OCI-LY7 (cell line): ENCODE measurements around the gene GNE. TPM values are rescaled to one million over a fixed set of nuclear protein-coding genes. Genes with fewer than 3 reads are reported as not detected.
"Not testable (repeated sequence)": the region's sequence is repeated elsewhere in the genome, so short reads cannot be mapped to it uniquely, and the experiment has no call there.

Experiments
- BruUV-seq: library from RNA; stranded (reverse); fragments of 400-500 nt; replicated peaks from 2 replicates; lab custom pipeline; 2021; lab: Mats Ljungman, UMichigan
- CTCF ChIA-PET: fragments of 300-600 bp; sonication (Branson Sonifier 250); formaldehyde crosslinking; loops from one replicate; lab custom pipeline; 2022; ENCODE audit warnings: antibody characterized with exemption; ENCODE audit not compliant: unreplicated experiment; lab: Charles Lee
- POLR2A ChIA-PET: fragments of 300-600 bp; sonication (Branson Sonifier 250); formaldehyde crosslinking; loops from one replicate; lab custom pipeline; 2022; ENCODE audit warnings: antibody characterized with exemption; lab: Charles Lee
- DNase-seq: peaks from one replicate; pipeline ENCODE4 v3.0.0-alpha.2; 2015; ENCODE audit warnings: low spot score
- H2AFZ ChIP-seq: fragments of 200-600 bp; sonication (generic), shearing (Covaris generic); 2 replicates; pipeline ENCODE4 v1.6.1; 2014; ENCODE audit warnings: mild to moderate bottlenecking, antibody characterized with exemption, low read length, moderate library complexity
- H3K27ac ChIP-seq: fragments of 200-600 bp; sonication (generic); 2 replicates; pipeline ENCODE4 v1.5.1; 2014; ENCODE audit warnings: mixed run types, low read depth, mild to moderate bottlenecking, moderate library complexity, low read length, inconsistent platforms; ENCODE audit not compliant: poor library complexity, severe bottlenecking
- H3K36me3 ChIP-seq: fragments of 200-600 bp; sonication (generic); 2 replicates; pipeline ENCODE4 v1.6.1; 2014; ENCODE audit warnings: mild to moderate bottlenecking, antibody characterized with exemption, low read length, moderate library complexity, mixed read lengths; ENCODE audit not compliant: insufficient read depth
- H3K4me1 ChIP-seq: fragments of 200-600 bp; sonication (generic); 2 replicates; pipeline ENCODE4 v1.5.1; 2014; ENCODE audit warnings: mild to moderate bottlenecking, low read length; ENCODE audit not compliant: insufficient read depth, poor library complexity, severe bottlenecking
- H3K4me2 ChIP-seq: fragments of 200-600 bp; sonication (generic); 2 replicates; pipeline ENCODE4 v1.6.1; 2014; ENCODE audit warnings: mild to moderate bottlenecking, low read length
- H3K4me3 ChIP-seq: fragments of 200-600 bp; sonication (generic); 2 replicates; pipeline ENCODE4 v1.5.1; 2014; ENCODE audit warnings: mild to moderate bottlenecking, low read depth, low read length; ENCODE audit not compliant: poor library complexity, severe bottlenecking
- H3K79me2 ChIP-seq: fragments of 200-600 bp; sonication (generic); 2 replicates; pipeline ENCODE4 v1.6.1; 2016; ENCODE audit warnings: low read depth, mild to moderate bottlenecking, low read length, moderate library complexity, mixed read lengths; ENCODE audit not compliant: insufficient read depth
- H3K9me2 ChIP-seq: fragments of 200-600 bp; sonication (generic); 2 replicates; pipeline ENCODE4 v1.6.1; 2016; ENCODE audit warnings: mild to moderate bottlenecking, low read length, mixed read lengths; ENCODE audit not compliant: insufficient read depth
- H3K9me3 ChIP-seq: fragments of 200-600 bp; sonication (generic); 2 replicates; pipeline ENCODE4 v1.6.1; 2014; ENCODE audit warnings: mild to moderate bottlenecking, mixed run types, low read length, mixed read lengths
- H4K20me1 ChIP-seq: fragments of 200-600 bp; sonication (generic); 2 replicates; pipeline ENCODE4 v1.6.1; 2014; ENCODE audit warnings: mild to moderate bottlenecking, antibody characterized with exemption, low read length, moderate library complexity, mixed read lengths; ENCODE audit not compliant: insufficient read depth
- CTCF ChIP-seq: fragments of 200-600 bp; sonication (generic); conservative IDR thresholded peaks from 2 replicates; pipeline ENCODE4 v1.5.1; 2014; ENCODE audit warnings: mild to moderate bottlenecking, antibody characterized with exemption, low read length, moderate library complexity, mixed read lengths
- EZH2phosphoT487 ChIP-seq: fragments of 200-600 bp; sonication (generic); IDR thresholded peaks from 2 replicates; pipeline ENCODE4 v1.6.1; 2018; ENCODE audit warnings: low read depth, borderline replicate concordance, mild to moderate bottlenecking, mixed run types, antibody characterized with exemption, low read length, moderate library complexity, mixed read lengths
- intact Hi-C: fragments of 100-400 bp; cut with micrococcal nuclease; formaldehyde crosslinking; loops from one replicate; pipeline ENCODE4 v1.10.0; 2022; ENCODE audit not compliant: unreplicated experiment
- total RNA-seq, 2 experiments: library from RNA; depleted of rRNA in 1 of 2; stranded (reverse); fragments of >200 nt in 1 of 2; shearing (Covaris generic) in 1 of 2; gene quantifications; 2 replicates each; pipeline ENCODE4 v1.2.3, GENCODE V29; 2014 to 2022

GNE gene
- total RNA-seq, 2 experiments from 2014 or later, result 15.5 to 27.7 TPM

- Histone ChIP-seq H3K9me3 (no peaks in the 10 kb centered on the region), H4K20me1 (no peaks in the 10 kb centered on the region), H3K27ac (no peak overlapping the region), H3K4me2 (no peak overlapping the region), H3K36me3 (no peaks in the 10 kb centered on the region), H3K4me3 (no peak overlapping the region), H3K9me2 (no peaks in the 10 kb centered on the region), H3K79me2 (no peaks in the 10 kb centered on the region), H2AFZ (no peak overlapping the region), H3K4me1 (peaks cover 1% of the 10 kb centered on the region)
- POLR2A ChIA-PET, result interaction anchor here (0.8 kb wide), 1 partner anchor 8 kb away, joined by 4 read pairs; no protein-coding TSS in a partner anchor
- intact Hi-C loops, result no loop called here
- CTCF ChIA-PET, result no interaction called here
- no peak for TF ChIP-seq EZH2phosphoT487
- no peak for TF ChIP-seq CTCF
- no peak for DNase-seq
- no TSS peak for BruUV-seq
These were observed 43.0 kb upstream of the GNE start for GRCh38 chr9:36301227-36301626.

GRCh38 chr9:36298566-36298965, 40.3 kb upstream of the GNE start:
- ChIA-PET POLR2A (no interaction called here), CTCF (no interaction called here)
- no peak for TF ChIP-seq EZH2phosphoT487
- TF ChIP-seq CTCF, result no peak
- H3K36me3 ChIP-seq, result no peaks in the 10 kb centered on the region
- H3K79me2 ChIP-seq, result no peaks in the 10 kb centered on the region
- H3K4me3 ChIP-seq, result no peak overlapping the region
- H3K4me1 ChIP-seq, result no peaks in the 10 kb centered on the region
- intact Hi-C loops, result no loop called here
- H2AFZ ChIP-seq, result no peak overlapping the region
- no TSS peak for BruUV-seq
- H3K4me2 ChIP-seq, result no peak overlapping the region
- no peaks in the 10 kb centered on the region for H4K20me1 ChIP-seq
- no peak for DNase-seq
- no peaks in the 10 kb centered on the region for H3K9me3 ChIP-seq
- no peaks in the 10 kb centered on the region for H3K9me2 ChIP-seq
- no peak overlapping the region for H3K27ac ChIP-seq

GRCh38 chr9:36297798-36298197, 39.5 kb upstream of the GNE start:
- no TSS peak for BruUV-seq
- no peaks in the 10 kb centered on the region for H3K9me3 ChIP-seq
- ChIA-PET CTCF (no interaction called here), POLR2A (no interaction called here)
- H2AFZ ChIP-seq, result no peak overlapping the region
- no peak overlapping the region for H3K4me2 ChIP-seq
- H3K4me3 ChIP-seq, result no peak overlapping the region
- no peaks in the 10 kb centered on the region for H3K36me3 ChIP-seq
- intact Hi-C loops, result no loop called here
- no peaks in the 10 kb centered on the region for H3K9me2 ChIP-seq
- H3K4me1 ChIP-seq, result no peaks in the 10 kb centered on the region
- H3K27ac ChIP-seq, result no peak overlapping the region
- TF ChIP-seq CTCF (no peak), EZH2phosphoT487 (no peak)
- DNase-seq, result no peak
- H4K20me1 ChIP-seq, result no peaks in the 10 kb centered on the region
- no peaks in the 10 kb centered on the region for H3K79me2 ChIP-seq

- H3K36me3 ChIP-seq, H3K27ac ChIP-seq, H4K20me1 ChIP-seq, BruUV-seq, H3K4me2 ChIP-seq, H3K4me3 ChIP-seq, DNase-seq, intact Hi-C loops, H3K4me1 ChIP-seq, POLR2A ChIA-PET, H3K79me2 ChIP-seq, H3K9me2 ChIP-seq, H3K9me3 ChIP-seq, H2AFZ ChIP-seq, CTCF ChIA-PET: not testable (repeated sequence)
These were observed 36.7 kb upstream of the GNE start for GRCh38 chr9:36294996-36295395.
